ENCODE results near the gene RPL15. TPM values are rescaled to one million over a fixed set of nuclear protein-coding genes. Genes with fewer than 3 reads are reported as not detected.

RPL15 gene
- total and polyA plus RNA-seq, 2 of the 13 experiments (the other 11 are each of a cell fraction or from before 2014, with no cell fraction given): 1,297 to 3,693 TPM

- Histone ChIP-seq H2AFZ (ENCODE audit: low read length) (peak within 1 kb of the TSS; percentile 10), H4K20me1 (ENCODE audit: insufficient read depth, low read length) (peaks cover 16% of the 10 kb centered on the region), H3K36me3 (replicated peaks in 1 of 2; ENCODE audit: control insufficient read depth in 1 of 2, insufficient read depth in 2 of 2, low read length in 2 of 2) (no peaks in the 10 kb centered on the region), H3K9me3 (ENCODE audit: low read length) (no peaks in the 10 kb centered on the region), H3K79me2 (ENCODE audit: insufficient read depth, low read length) (peaks cover 38% of the 10 kb centered on the region), H3K27ac (ENCODE audit: extremely low read length, insufficient read depth, low read length) (peak within 1 kb of the TSS; percentile 94), H3K4me1 (ENCODE audit: insufficient read depth, low read length) (peaks cover 49% of the 10 kb centered on the region), H3K27me3 (ENCODE audit: control insufficient read depth in 1 of 2, insufficient read depth in 2 of 2, low read length in 2 of 2) (peaks cover 0 to 9% of the 10 kb centered on the region in 2 experiments; a peak in 1 of 5 replicates), H3K9ac (ENCODE audit: insufficient read depth, low read depth, low read length) (peak within 1 kb of the TSS; percentile 95), H3K4me3 (replicated peaks in 1 of 3; ENCODE audit: insufficient read depth in 1 of 3, low read depth in 2 of 3, low read length in 3 of 3) (peak within 1 kb of the TSS; percentile 66 to 90 (median 75)), H3K4me2 (ENCODE audit: low read depth, low read length) (peak within 1 kb of the TSS; percentile 99)
- in situ Hi-C loops (cut with HindIII; ENCODE audit: extremely low pct_ligation_motif_present, low pct_unique_long_range_greater_than_20kb): no loop called here
- BruUV-seq (replicated peaks): no TSS peak
- WGBS (ENCODE audit: low lambda C conversion rate): 2% methylated on average over 27 of the region's 88 CpGs
- DNase-seq (ENCODE audit: low spot score) (peak; percentile 59), ATAC-seq (peak; percentile 71), FAIRE-seq (no peak)
- CTCF ChIA-PET (ENCODE audit: low intra/inter-chr PET ratio, low total read pairs): no interaction called here
- POLR2A ChIA-PET: interaction anchor here (1.8 kb wide), 1 partner anchor 28 kb away, joined by 13 read pairs; the partner anchor contains the start of genes NKIRAS1 and RPL15
- intact Hi-C loops (cut with micrococcal nuclease; ENCODE audit: unreplicated experiment): loop anchor here (1.0 kb wide), 1 partner anchor 28 kb away; the partner anchor contains the start of gene RPL15
- no peak for TF ChIP-seq ATRX (CRISPR knock-in tag; IDR thresholded peaks at IDR 0.05; ENCODE audit: borderline replicate concordance)
- TF ChIP-seq HNRNPK (IDR thresholded peaks at IDR 0.05; ENCODE audit: low read depth, low read length, poor library complexity, severe bottlenecking): peak; percentile 66
- peak; percentile 78 for TF ChIP-seq ZNF281 (CRISPR knock-in tag; IDR thresholded peaks at IDR 0.05; ENCODE audit: borderline replicate concordance)
- TF ChIP-seq CCAR2 (optimal IDR thresholded peaks at IDR 0.05; ENCODE audit: low read depth, low read length): no peak
- no peak for TF ChIP-seq ZNF124 (CRISPR knock-in tag; IDR thresholded peaks at IDR 0.05)
- TF ChIP-seq ADNP (CRISPR knock-in tag; IDR thresholded peaks at IDR 0.05): no peak
- peak; percentile 62 for TF ChIP-seq SALL1 (CRISPR knock-in tag; IDR thresholded peaks at IDR 0.05)
- no peak for TF ChIP-seq NONO (IDR thresholded peaks at IDR 0.05)
- 0 out of 2 replicates have a peak, but pooled peaks have one; percentile 29 for TF ChIP-seq NONO (CRISPR knock-in tag; conservative IDR thresholded peaks at IDR 0.05)
- TF ChIP-seq ZNF646 (CRISPR knock-in tag; IDR thresholded peaks at IDR 0.05): no peak
- no peak for TF ChIP-seq ZNF567 (CRISPR knock-in tag; IDR thresholded peaks at IDR 0.05; ENCODE audit: borderline replicate concordance)
Observed at GRCh38 chr3:23944861-23945662, 28.1 kb downstream of the RPL15 start, which contains the start of gene NR1D2. TSS of gene NR1D2 (plus strand) at chr3:23945286. CDS start at chr3:23945579, 293 bp downstream.
